Measurements from ENCODE around the gene HOXD10.

DNA sequence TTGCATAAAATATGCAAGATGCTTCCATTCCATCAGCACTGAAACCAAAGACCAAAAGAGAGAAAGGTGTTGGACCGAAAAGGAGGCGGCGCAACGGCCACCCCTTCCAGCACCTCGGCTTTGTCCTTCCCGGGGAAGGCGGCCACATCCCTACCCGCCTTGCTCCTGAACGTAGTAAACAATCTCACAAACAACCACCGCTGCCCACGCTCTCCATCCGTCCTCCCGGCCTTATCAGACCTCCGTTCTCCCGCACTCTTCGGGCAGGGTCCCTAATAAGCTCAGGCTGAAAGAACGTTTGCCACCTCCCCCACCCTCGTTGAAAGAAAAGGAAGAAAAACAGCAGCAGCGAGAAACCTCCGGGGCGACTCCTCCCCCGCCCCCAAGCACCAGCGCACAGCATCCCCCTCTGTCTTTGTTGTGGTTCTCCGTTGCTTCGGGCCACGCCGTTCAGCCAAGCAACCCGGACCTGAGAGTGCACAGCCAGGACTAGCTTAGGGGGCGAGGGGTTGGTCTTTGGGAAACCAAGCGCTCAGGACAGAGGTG is 37.2 kb upstream of the HOXD10 start:
- TF ChIP-seq POLR2A (IDR thresholded peaks at IDR 0.05) (no peak), POLR2AphosphoS5 (IDR thresholded peaks at IDR 0.05) (no peak)
- TF ChIP-seq, protein P1, sequence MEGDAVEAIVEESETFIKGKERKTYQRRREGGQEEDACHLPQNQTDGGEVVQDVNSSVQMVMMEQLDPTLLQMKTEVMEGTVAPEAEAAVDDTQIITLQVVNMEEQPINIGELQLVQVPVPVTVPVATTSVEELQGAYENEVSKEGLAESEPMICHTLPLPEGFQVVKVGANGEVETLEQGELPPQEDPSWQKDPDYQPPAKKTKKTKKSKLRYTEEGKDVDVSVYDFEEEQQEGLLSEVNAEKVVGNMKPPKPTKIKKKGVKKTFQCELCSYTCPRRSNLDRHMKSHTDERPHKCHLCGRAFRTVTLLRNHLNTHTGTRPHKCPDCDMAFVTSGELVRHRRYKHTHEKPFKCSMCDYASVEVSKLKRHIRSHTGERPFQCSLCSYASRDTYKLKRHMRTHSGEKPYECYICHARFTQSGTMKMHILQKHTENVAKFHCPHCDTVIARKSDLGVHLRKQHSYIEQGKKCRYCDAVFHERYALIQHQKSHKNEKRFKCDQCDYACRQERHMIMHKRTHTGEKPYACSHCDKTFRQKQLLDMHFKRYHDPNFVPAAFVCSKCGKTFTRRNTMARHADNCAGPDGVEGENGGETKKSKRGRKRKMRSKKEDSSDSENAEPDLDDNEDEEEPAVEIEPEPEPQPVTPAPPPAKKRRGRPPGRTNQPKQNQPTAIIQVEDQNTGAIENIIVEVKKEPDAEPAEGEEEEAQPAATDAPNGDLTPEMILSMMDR (IDR thresholded peaks at IDR 0.05): no peak
